ENCODE data around the gene TMEM229A. TPM values are rescaled to one million over a fixed set of nuclear protein-coding genes. Genes with fewer than 3 reads are reported as not detected.

Gene TMEM229A
- total and polyA plus RNA-seq, 2 of the 8 experiments (the other 6 are each of a cell fraction or from before 2014, with no cell fraction given) = 0.33 to 0.54 TPM

DNA sequence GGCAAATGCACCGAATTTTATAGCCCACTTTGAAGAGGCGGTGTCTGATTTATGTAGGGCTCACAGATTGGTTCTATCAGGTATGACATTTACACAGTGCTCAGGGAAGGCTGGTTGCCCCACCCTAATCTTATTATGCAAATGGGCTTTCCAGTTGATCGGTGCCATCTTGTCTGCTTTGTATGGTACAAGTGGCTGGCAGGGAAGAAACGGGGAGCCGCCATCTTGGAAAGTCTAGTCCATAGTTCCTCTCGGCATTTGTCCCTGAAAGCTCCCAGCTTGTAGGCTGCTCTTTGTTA, 36.6 kb downstream of the TMEM229A start:
- Histone ChIP-seq H2AK5ac (ENCODE audit: low read depth, low read length) (no peak overlapping the region), H3K23ac (ENCODE audit: insufficient read length) (no peak overlapping the region), H2BK120ac (replicated peaks; ENCODE audit: low read depth, low read length) (no peak overlapping the region), H2BK5ac (ENCODE audit: low read depth, low read length) (no peak overlapping the region), H3K4me1 (replicated peaks in 1 of 4; ENCODE audit: control insufficient read depth in 3 of 4, insufficient read depth in 4 of 4, low read length in 3 of 4) (peaks cover 0 to 6% (median 1%) of the 10 kb centered on the region in 4 experiments; a peak in 1 of 7 replicates), H3K14ac (ENCODE audit: insufficient read length) (no peak overlapping the region), H2BK12ac (ENCODE audit: low read depth, low read length) (no peak overlapping the region), H3K79me1 (ENCODE audit: low read depth, low read length) (no peaks in the 10 kb centered on the region), H3K56ac (replicated peaks; ENCODE audit: insufficient read length, low read depth, low read length) (no peak overlapping the region), H3K4me3 (ENCODE audit: extremely low read depth in 1 of 4, insufficient read depth in 2 of 4, low read depth in 3 of 4, low read length in 4 of 4) (no peak overlapping the region), H3K23me2 (ENCODE audit: low read depth, low read length) (peaks cover 3% of the 10 kb centered on the region; the same call in 1 of the 2 replicates), H3K27ac (ENCODE audit: low read depth, low read length) (no peak overlapping the region), H2BK15ac (ENCODE audit: low read length) (no peak overlapping the region), H3K4me2 (ENCODE audit: insufficient read depth in 1 of 2, low read depth in 2 of 2, low read length in 2 of 2) (no peak overlapping the region), H4K20me1 (replicated peaks in 1 of 2; ENCODE audit: control insufficient read depth in 1 of 2, insufficient read depth in 2 of 2, low read length in 2 of 2) (no peaks in the 10 kb centered on the region), H4K91ac (replicated peaks; ENCODE audit: insufficient read length, low read length) (no peak overlapping the region), H2AFZ (ENCODE audit: low read length) (no peak overlapping the region), H3K4ac (replicated peaks; ENCODE audit: insufficient read length, low read depth, low read length) (no peak overlapping the region), H3K27me3 (replicated peaks in 1 of 4; ENCODE audit: control insufficient read depth in 3 of 4, extremely low read depth in 1 of 4, insufficient read depth in 3 of 4, low read length in 3 of 4) (no peaks in the 10 kb centered on the region), H3K9me3 (ENCODE audit: insufficient read depth in 2 of 2, low read depth in 1 of 2, low read length in 1 of 2) (no peaks in the 10 kb centered on the region), H3K79me2 (ENCODE audit: control insufficient read depth in 1 of 2, insufficient read depth in 2 of 2, low read length in 2 of 2) (no peaks in the 10 kb centered on the region), H2BK20ac (ENCODE audit: low read length) (no peak overlapping the region), H3K18ac (ENCODE audit: extremely low read depth, low read length) (no peak overlapping the region), H3K36me3 (ENCODE audit: control insufficient read depth in 2 of 4, insufficient read depth in 4 of 4, low read length in 3 of 4) (no peaks in the 10 kb centered on the region), H4K5ac (ENCODE audit: insufficient read length, low read depth, low read length) (no peak overlapping the region), H4K8ac (ENCODE audit: extremely low read depth, insufficient read depth, low read length) (no peak overlapping the region), H3K9ac (replicated peaks in 1 of 4; ENCODE audit: extremely low read depth in 1 of 4, low read depth in 3 of 4, low read length in 3 of 4) (no peak overlapping the region)
- 86% methylated on average over 6 of the region's 6 CpGs; no CpG with 5 or more reads in 1 of the 2 experiments for WGBS, 2 experiments (ENCODE audit: extremely low coverage in 1 of 2, insufficient coverage in 1 of 2, insufficient read length in 1 of 2, insufficient replicate concordance in 2 of 2, low coverage in 1 of 2, low lambda C conversion rate in 2 of 2, missing lambda C conversion rate in 1 of 2)
- POLR2A ChIA-PET (ENCODE audit: partially characterized antibody) = no interaction called here
- no peak for DNase-seq (ENCODE audit: low read depth in 1 of 2, low spot score in 2 of 2)
- CTCF ChIA-PET (ENCODE audit: partially characterized antibody) = no interaction called here
- no peak for FAIRE-seq
- no peak for TF ChIP-seq SRF (IDR thresholded peaks at IDR 0.05; ENCODE audit: low read depth, low read length)
- no peak for TF ChIP-seq SP4 (IDR thresholded peaks at IDR 0.05; ENCODE audit: low read length)
- no peak for TF ChIP-seq RNF2 (IDR thresholded peaks at IDR 0.05; ENCODE audit: borderline replicate concordance, low read depth, low read length, missing control alignments, poor library complexity, severe bottlenecking)
- TF ChIP-seq CHD1 (IDR thresholded peaks at IDR 0.05; ENCODE audit: low read depth, low read length) = no peak
- no peak for TF ChIP-seq NANOG (IDR thresholded peaks at IDR 0.05; ENCODE audit: insufficient read depth, low read depth, low read length, poor library complexity, severe bottlenecking)
- TF ChIP-seq, protein P1, sequence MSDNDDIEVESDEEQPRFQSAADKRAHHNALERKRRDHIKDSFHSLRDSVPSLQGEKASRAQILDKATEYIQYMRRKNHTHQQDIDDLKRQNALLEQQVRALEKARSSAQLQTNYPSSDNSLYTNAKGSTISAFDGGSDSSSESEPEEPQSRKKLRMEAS (IDR thresholded peaks at IDR 0.05) = no peak
- TF ChIP-seq, protein P2, sequence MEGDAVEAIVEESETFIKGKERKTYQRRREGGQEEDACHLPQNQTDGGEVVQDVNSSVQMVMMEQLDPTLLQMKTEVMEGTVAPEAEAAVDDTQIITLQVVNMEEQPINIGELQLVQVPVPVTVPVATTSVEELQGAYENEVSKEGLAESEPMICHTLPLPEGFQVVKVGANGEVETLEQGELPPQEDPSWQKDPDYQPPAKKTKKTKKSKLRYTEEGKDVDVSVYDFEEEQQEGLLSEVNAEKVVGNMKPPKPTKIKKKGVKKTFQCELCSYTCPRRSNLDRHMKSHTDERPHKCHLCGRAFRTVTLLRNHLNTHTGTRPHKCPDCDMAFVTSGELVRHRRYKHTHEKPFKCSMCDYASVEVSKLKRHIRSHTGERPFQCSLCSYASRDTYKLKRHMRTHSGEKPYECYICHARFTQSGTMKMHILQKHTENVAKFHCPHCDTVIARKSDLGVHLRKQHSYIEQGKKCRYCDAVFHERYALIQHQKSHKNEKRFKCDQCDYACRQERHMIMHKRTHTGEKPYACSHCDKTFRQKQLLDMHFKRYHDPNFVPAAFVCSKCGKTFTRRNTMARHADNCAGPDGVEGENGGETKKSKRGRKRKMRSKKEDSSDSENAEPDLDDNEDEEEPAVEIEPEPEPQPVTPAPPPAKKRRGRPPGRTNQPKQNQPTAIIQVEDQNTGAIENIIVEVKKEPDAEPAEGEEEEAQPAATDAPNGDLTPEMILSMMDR (IDR thresholded peaks at IDR 0.05; ENCODE audit: control extremely low read depth in 1 of 3, insufficient read depth in 1 of 3, low read depth in 1 of 3, low read length in 3 of 3) = no peak
- no peak for TF ChIP-seq SAP30 (IDR thresholded peaks at IDR 0.05; ENCODE audit: insufficient read depth, insufficient replicate concordance, low read length)
- no peak for TF ChIP-seq JUND (IDR thresholded peaks at IDR 0.05; ENCODE audit: low read length)
- TF ChIP-seq RXRA (IDR thresholded peaks at IDR 0.05; ENCODE audit: insufficient read depth, low read depth, low read length) = no peak
- no peak for TF ChIP-seq CREB1 (IDR thresholded peaks at IDR 0.05)
- no peak for TF ChIP-seq SIX5 (IDR thresholded peaks at IDR 0.05; ENCODE audit: low read depth, low read length)
- no peak for TF ChIP-seq BACH1 (IDR thresholded peaks at IDR 0.05; ENCODE audit: low read length)
